GM19468 (cell line): Measurements from ENCODE around the gene DBR1.
A peak's percentile ranks its signal among the peaks of the same experiment; 100 is the strongest.

ENCODE experiments used
- ATAC-seq: cut with Tn5 transposase; IDR thresholded peaks from one replicate; pipeline ENCODE4 v1.9.1; 2021; ENCODE audit warnings: mild to moderate bottlenecking, moderate library complexity, moderate number of reproducible peaks; ENCODE audit not compliant: unreplicated experiment; ENCODE audit errors: extremely low read depth

The DBR1 gene

GRCh38 chr3:138125548-138126221 lies 49.0 kb downstream of the DBR1 start:
- ATAC-seq, result no peak

DNA sequence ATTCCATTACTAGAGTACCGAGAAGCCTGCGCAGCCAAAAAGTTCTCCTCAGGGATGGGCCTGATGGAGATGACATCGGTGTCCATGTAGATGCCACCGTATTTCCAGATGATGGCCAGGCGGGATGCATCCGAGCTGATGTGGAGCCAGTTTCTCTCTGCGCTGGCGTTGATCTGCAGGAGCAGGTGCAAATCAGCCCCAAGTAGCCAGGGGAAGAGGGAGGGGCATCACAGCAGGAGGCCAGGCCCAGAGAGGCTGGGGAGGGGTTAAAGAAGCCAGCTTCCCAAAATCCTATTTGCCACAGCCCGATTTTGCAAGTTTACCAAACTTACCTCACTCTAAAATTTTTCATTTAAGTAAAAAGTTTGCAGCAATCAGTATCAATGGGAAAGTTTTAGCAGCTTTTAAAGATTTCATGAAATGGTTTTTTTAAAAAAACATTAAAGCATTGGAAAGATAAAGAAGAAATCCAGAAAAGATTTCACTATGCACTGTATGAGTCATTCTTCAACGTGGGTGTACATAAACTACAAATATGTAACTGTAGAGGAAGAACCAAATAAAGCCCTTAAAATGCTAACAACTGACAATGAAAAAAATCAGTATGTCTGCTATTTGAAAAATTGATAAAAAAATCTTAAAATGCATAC lies 49.9 kb downstream of the DBR1 start:
- no peak for ATAC-seq

DNA sequence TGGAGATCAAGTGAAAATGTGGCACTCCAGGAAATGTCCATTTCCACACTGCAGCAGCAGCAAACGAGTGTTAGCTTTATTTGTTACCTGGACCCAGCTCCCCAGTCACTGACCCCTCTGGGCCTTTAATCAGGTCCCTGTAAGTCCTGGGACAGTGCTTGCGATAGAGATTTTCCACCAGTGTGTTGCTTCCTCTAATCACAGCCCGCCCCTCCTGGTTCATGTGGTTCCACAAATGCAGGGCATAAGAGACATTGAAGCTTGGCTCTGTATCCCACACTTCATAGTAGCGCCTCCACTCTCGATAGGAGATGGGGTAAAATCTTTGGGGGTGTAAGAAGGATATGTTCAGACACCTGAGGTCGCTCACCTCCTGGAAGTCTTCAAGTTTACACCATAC lies 50.5 kb downstream of the DBR1 start:
- ATAC-seq, result no peak

- no peak for ATAC-seq
These were observed 55.3 kb downstream of the DBR1 start for GRCh38 chr3:138119423-138119766.

DNA sequence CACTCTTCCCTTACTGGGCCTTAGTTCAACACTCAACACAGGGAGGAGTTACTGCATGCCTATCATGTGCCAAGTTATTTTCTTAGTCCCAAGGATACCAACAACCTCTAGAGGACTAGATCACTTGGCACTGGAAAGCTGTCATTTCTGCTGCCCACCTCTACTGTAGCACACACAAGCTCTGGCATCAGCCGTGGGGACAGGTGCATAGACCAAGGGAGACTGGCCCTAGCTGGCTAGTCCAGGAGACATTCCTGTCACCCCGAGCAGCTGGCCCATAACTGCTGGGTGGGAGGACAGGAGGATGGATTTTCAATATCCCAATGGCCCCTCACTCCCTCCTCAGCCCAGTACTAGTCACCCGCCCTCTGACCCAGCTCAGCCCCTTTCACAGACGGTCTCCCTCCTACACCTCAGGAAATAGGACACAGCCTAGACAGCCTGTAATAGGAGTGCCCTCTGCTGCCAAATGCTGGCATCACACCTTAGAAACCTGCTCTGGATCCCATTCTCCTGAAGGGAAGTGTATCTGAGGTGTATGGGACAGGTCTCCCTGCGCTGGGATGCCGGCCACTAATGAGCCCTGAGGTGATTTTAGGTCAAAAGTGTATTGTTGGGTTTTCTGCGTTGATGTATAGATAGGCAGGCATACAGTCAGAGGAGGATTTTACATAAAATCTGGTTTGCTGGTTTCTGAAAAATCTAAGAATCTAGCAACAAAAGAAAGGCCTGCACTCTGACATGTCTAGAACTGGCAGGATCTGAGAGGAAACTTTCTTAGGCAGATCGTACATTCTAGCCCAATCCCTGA lies 55.9 kb downstream of the DBR1 start:
- no peak for ATAC-seq

DNA sequence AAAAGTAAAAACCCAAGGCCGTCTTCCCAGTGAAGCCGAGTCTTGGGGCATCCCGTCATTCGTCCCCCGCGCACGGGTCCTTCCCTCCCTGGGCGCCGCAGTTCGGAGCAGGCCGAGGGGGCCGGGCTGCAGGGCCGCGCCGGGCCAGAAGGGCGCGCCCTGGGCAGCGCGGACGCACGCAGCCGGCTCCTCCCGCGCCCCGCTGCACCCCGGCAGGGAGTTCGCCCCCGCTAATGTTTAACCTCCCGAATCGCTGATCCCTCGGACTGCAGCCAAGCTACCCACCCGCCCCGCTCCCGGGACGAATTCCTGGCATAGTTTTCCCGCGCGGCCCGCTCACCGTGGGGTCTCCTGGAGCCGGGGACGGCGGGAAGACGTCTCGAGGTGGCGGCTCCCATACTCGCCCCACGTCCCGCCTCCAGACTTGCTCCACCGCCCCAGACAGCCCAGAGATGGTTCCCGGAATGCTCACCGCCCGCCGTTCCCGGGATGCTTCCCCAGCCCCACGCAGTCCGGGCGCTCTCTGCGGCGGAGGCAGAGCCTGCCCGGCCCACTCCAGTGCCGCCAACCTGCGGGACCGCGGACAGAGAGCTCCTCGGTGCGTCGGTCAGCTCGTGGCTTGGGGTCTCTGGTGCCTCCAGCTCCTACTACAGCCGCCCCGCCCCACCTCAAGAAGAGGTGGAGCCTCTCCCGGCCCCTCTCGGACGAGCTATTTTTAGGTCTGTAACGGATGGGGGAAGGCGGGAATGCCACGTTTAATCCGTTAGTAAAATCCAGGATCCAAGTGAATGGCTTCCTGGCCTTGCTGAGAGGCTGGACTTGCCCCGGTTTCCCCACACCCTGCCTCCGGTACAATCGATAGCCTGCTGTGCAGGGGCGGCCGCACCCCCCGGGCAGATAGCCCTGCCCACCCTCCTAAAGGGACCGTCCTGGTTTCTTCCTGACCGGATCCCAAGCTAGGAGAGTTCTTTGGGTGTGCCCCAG lies 59.4 kb downstream of the DBR1 start, which contains the start of gene DZIP1L:
DZIP1L (minus strand) TSS at position 621 of the 984 bp plus-strand sequence. CDS start 11,637 bp downstream, outside the sequence.
- ATAC-seq, result peak; percentile 85

DNA sequence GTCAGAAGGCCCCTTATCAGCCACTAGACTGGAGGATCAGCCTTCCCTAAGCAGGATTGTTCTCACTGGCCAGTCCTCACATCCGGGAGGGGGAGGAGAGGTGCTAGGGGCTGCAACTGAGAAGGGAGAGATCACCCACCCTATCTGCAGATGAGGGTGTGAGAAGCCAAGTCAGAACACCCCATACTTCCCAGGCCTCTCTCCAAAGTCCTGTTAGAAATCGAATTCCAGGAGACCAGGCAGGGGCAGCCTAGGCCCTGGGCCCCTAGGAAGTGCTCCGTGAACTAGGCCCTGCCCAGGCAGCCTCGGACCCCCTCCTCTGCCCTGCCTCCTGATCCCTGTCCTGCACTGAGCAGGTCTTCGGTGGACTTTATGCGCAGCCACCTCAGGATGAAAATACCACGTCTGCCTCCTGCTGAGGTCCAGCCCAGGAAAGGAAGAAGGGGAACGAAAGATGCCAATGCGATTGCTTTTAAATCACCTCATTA lies 60.2 kb downstream of the DBR1 start:
- no peak for ATAC-seq

DNA sequence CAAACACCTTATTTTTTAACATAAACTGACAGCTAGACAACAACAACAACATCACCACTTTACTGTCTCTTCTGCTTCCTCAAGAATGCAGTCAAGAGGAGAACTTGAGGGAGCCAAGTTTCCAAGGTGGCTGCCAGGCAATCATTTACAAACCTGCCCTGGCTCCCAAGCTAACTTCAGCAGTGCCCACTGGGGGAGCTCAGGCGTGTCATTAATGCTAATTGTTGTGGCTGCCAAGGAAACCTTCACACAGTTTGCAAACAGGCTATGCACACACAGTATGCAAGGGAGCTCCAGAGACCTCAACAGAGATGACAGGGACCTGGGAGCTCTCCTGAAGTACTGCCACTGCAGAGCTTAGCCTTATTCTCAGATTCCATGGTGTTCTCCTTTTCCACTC lies 61.4 kb downstream of the DBR1 start:
- ATAC-seq, result no peak

DNA sequence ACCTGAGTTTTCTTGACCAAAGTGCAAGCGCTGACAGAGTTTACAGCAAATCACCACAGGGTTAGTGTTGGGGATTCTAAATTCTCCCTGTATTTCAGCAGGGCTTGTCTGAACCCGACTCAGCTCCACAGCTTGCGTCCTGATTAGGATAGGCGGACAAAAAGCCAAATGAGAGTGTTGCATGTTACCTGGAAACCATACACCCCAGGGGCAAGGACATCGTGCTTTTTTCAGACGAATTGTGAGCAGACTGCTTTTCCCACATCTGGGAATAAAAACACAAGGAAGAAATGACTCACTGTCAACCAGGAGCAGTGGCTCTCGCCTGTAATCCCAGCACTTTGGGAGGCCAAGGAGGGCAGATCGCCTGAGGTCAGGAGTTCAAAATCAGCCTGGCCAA lies 62.4 kb downstream of the DBR1 start:
- ATAC-seq, result no peak
